Measurements from ENCODE around the gene CDC5L.
"Not testable (repeated sequence)": the region's sequence is repeated elsewhere in the genome, so short reads cannot be mapped to it uniquely, and the experiment has no call there.

Gene CDC5L

GRCh38 chr6:44410363-44410762 lies 22.9 kb downstream of the CDC5L start:
- DNase-seq, result no peak

- DNase-seq, result no peak
These were observed 23.6 kb downstream of the CDC5L start for GRCh38 chr6:44411141-44411540.

- DNase-seq, result no peak
These were observed 27.9 kb downstream of the CDC5L start for GRCh38 chr6:44415449-44415848.

GRCh38 chr6:44415873-44416502 lies 28.5 kb downstream of the CDC5L start:
- no peak for DNase-seq

- DNase-seq, result no peak
These were observed 35.0 kb downstream of the CDC5L start for GRCh38 chr6:44422531-44422930.

- DNase-seq, result no peak
These were observed 35.8 kb downstream of the CDC5L start for GRCh38 chr6:44423306-44423705.

GRCh38 chr6:44425951-44426350 lies 38.4 kb downstream of the CDC5L start:
- DNase-seq, result no peak

GRCh38 chr6:44428682-44429081 lies 41.2 kb downstream of the CDC5L start:
- no peak for DNase-seq

- DNase-seq, result no peak
These were observed 42.8 kb downstream of the CDC5L start for GRCh38 chr6:44430326-44430725.

GRCh38 chr6:44431118-44431725 lies 43.7 kb downstream of the CDC5L start:
- peak in 13 of 58 donors; percentile 0 to 52 (median 12) for DNase-seq

- no peak for DNase-seq
These were observed 44.7 kb downstream of the CDC5L start for GRCh38 chr6:44432227-44432626.

GRCh38 chr6:44432726-44433125 lies 45.2 kb downstream of the CDC5L start:
- no peak for DNase-seq

- no peak for DNase-seq
These were observed 48.0 kb downstream of the CDC5L start for GRCh38 chr6:44435500-44435899.

- no peak for DNase-seq
These were observed 51.3 kb downstream of the CDC5L start for GRCh38 chr6:44438827-44439226.

GRCh38 chr6:44439270-44440045 lies 52.0 kb downstream of the CDC5L start:
- no peak for DNase-seq

GRCh38 chr6:44441091-44441855 lies 53.8 kb downstream of the CDC5L start:
- DNase-seq, result no peak

- no peak for DNase-seq
These were observed 54.7 kb downstream of the CDC5L start for GRCh38 chr6:44442236-44442635.

GRCh38 chr6:44442833-44443444 lies 55.4 kb downstream of the CDC5L start:
- no peak for DNase-seq

GRCh38 chr6:44444853-44445252 lies 57.3 kb downstream of the CDC5L start:
- no peak for DNase-seq

GRCh38 chr6:44446626-44447300 lies 59.3 kb downstream of the CDC5L start:
- DNase-seq, result no peak

- DNase-seq, result not testable (repeated sequence)
These were observed 61.7 kb downstream of the CDC5L start for GRCh38 chr6:44449181-44449580.

Data from anterior cingulate cortex (tissue), 58 donors.